ENCODE results near the gene BLTP1. TPM values are rescaled to one million over a fixed set of nuclear protein-coding genes. Genes with fewer than 3 reads are reported as not detected.

Gene BLTP1
- polyA plus RNA-seq, 3 donors: 2.7 to 35.1 (median 3.3) TPM

DNA sequence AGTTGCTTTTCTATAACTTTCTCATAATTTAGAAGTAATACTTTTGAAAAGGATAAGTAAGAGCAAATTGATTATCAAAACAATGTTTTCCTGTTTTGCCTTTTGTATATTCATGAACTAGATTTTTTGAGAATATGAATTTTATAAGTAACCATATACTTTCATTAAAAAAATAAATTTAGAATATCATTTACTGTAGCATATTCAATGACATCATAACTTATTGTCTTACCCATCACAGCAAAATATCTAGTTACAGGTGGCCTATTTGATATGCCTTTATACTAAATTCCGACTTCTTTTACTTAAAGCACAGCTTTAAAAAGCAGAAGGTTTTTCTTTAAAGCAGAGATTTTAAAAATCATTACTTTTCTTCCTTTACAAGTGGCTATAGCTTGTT lies 20.1 kb downstream of the BLTP1 start:
- H3K9me3 ChIP-seq (replicated peaks in 1 of 2; ENCODE audit: control insufficient read depth in 1 of 2, insufficient read depth in 1 of 2, low read length in 2 of 2): no peaks in the 10 kb centered on the region
- TF ChIP-seq, protein P1, sequence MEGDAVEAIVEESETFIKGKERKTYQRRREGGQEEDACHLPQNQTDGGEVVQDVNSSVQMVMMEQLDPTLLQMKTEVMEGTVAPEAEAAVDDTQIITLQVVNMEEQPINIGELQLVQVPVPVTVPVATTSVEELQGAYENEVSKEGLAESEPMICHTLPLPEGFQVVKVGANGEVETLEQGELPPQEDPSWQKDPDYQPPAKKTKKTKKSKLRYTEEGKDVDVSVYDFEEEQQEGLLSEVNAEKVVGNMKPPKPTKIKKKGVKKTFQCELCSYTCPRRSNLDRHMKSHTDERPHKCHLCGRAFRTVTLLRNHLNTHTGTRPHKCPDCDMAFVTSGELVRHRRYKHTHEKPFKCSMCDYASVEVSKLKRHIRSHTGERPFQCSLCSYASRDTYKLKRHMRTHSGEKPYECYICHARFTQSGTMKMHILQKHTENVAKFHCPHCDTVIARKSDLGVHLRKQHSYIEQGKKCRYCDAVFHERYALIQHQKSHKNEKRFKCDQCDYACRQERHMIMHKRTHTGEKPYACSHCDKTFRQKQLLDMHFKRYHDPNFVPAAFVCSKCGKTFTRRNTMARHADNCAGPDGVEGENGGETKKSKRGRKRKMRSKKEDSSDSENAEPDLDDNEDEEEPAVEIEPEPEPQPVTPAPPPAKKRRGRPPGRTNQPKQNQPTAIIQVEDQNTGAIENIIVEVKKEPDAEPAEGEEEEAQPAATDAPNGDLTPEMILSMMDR (IDR thresholded peaks at IDR 0.05): no peak
- intact Hi-C loops (cut with micrococcal nuclease): no loop called here
- Mint-ChIP-seq H3K27ac (no peak overlapping the region), H3K27me3 (ENCODE audit: low read depth in 3 of 3) (no peaks in the 10 kb centered on the region), H3K4me1 (peaks cover 15% of the 10 kb centered on the region), H3K36me3 (peaks cover 25 to 37% of the 10 kb centered on the region in 2 donors), H3K9me3 (no peaks in the 10 kb centered on the region), H3K4me3 (no peak overlapping the region)
- H3K79me2 ChIP-seq (ENCODE audit: insufficient read depth, low read length): peaks cover 17% of the 10 kb centered on the region
- H3K4me1 ChIP-seq (ENCODE audit: control insufficient read depth in 1 of 2, insufficient read depth in 2 of 2, low read length in 2 of 2): peaks cover 3 to 9% of the 10 kb centered on the region in 2 donors
- H3K36me3 ChIP-seq (replicated peaks in 1 of 2; ENCODE audit: control insufficient read depth in 1 of 2, insufficient read depth in 2 of 2, low read length in 2 of 2): peaks cover 13 to 34% of the 10 kb centered on the region in 2 donors
- no CpG with 5 or more reads among the region's 1 CpG for WGBS (ENCODE audit: insufficient coverage)
- H3K4me2 ChIP-seq (replicated peaks; ENCODE audit: extremely low read depth, low read length, poor library complexity, severe bottlenecking): no peak overlapping the region
- peaks cover 21% of the 10 kb centered on the region for H4K20me1 ChIP-seq (ENCODE audit: insufficient read depth, low read length)
- no peaks in the 10 kb centered on the region for H3K27me3 ChIP-seq (ENCODE audit: control insufficient read depth in 2 of 2, insufficient read depth in 2 of 2, low read length in 2 of 2)
- no peak overlapping the region for H3K9ac ChIP-seq (ENCODE audit: insufficient read depth, low read length, poor library complexity, severe bottlenecking)
- no peak overlapping the region for H3K4me3 ChIP-seq (replicated peaks in 1 of 3; ENCODE audit: low read depth in 2 of 3, low read length in 3 of 3)
- no peak for DNase-seq
- no peak overlapping the region for H2AFZ ChIP-seq (ENCODE audit: insufficient read depth, low read depth, low read length, poor library complexity, severe bottlenecking)
- H3K27ac ChIP-seq (ENCODE audit: low read depth in 1 of 2, low read length in 2 of 2): no peak overlapping the region

DNA sequence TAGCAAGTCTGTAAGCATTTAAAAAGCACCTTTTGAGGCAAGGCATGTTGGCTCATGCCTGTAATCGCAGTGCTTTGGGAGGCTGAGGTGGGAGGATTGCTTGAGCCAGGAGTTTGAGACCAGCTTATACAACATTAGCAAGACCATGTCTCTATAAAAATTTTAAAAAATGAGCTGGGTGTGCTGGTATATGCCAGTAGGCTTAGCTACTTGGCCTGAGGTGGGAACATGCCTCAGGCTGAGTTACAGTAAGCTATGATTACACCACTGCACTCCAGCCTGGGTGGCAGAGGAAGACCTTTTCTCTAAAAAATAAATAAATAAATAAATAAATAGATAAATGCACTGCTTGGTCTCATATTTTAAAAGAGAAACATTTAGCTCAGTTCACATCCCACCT lies 26.8 kb downstream of the BLTP1 start:
- Histone ChIP-seq H3K4me1 (ENCODE audit: control insufficient read depth in 1 of 2, insufficient read depth in 2 of 2, low read length in 2 of 2) (no peaks in the 10 kb centered on the region), H4K20me1 (ENCODE audit: insufficient read depth, low read length) (no peaks in the 10 kb centered on the region), H3K4me3 (replicated peaks in 1 of 3; ENCODE audit: low read depth in 2 of 3, low read length in 3 of 3) (no peak overlapping the region), H3K36me3 (replicated peaks in 1 of 2; ENCODE audit: control insufficient read depth in 1 of 2, insufficient read depth in 2 of 2, low read length in 2 of 2) (peaks cover 60 to 80% of the 10 kb centered on the region in 2 donors), H3K9me3 (replicated peaks in 1 of 2; ENCODE audit: control insufficient read depth in 1 of 2, insufficient read depth in 1 of 2, low read length in 2 of 2) (no peaks in the 10 kb centered on the region), H3K27ac (ENCODE audit: low read depth in 1 of 2, low read length in 2 of 2) (no peak overlapping the region), H3K27me3 (ENCODE audit: control insufficient read depth in 2 of 2, insufficient read depth in 2 of 2, low read length in 2 of 2) (no peaks in the 10 kb centered on the region), H3K9ac (ENCODE audit: insufficient read depth, low read length, poor library complexity, severe bottlenecking) (no peak overlapping the region), H2AFZ (ENCODE audit: insufficient read depth, low read depth, low read length, poor library complexity, severe bottlenecking) (no peak overlapping the region), H3K79me2 (ENCODE audit: insufficient read depth, low read length) (no peaks in the 10 kb centered on the region), H3K4me2 (replicated peaks; ENCODE audit: extremely low read depth, low read length, poor library complexity, severe bottlenecking) (no peak overlapping the region)
- intact Hi-C loops (cut with micrococcal nuclease): no loop called here
- peaks cover 56 to 71% of the 10 kb centered on the region in 2 donors for H3K36me3 Mint-ChIP-seq
- TF ChIP-seq, protein P1 (IDR thresholded peaks at IDR 0.05): no peak
- no peaks in the 10 kb centered on the region for H3K27me3 Mint-ChIP-seq (ENCODE audit: low read depth in 3 of 3)
- no peaks in the 10 kb centered on the region for H3K9me3 Mint-ChIP-seq
- no CpG with 5 or more reads among the region's 1 CpG for WGBS (ENCODE audit: insufficient coverage)
- DNase-seq: no peak
- H3K4me3 Mint-ChIP-seq: no peak overlapping the region
- H3K4me1 Mint-ChIP-seq: no peaks in the 10 kb centered on the region
- no peak overlapping the region for H3K27ac Mint-ChIP-seq

Measured in CD14-positive monocyte (primary cell).